NB4 (cell line): Measurements from ENCODE around the gene LRRC17.

Experiments
- CTCF ChIP-seq: IDR thresholded peaks from one replicate; pipeline ENCODE4 v1.5.1; 2012; ENCODE audit warnings: low read depth, low read length
- MAX ChIP-seq: IDR thresholded peaks from 2 replicates; pipeline ENCODE4 v1.6.1; 2011; ENCODE audit warnings: low read depth, low read length
- MYC ChIP-seq: IDR thresholded peaks from 2 replicates; pipeline ENCODE4 v1.6.1; 2011; ENCODE audit warnings: low read depth, low read length
- POLR2A ChIP-seq: IDR thresholded peaks from 2 replicates; pipeline ENCODE4 v1.6.1; 2011; ENCODE audit warnings: mild to moderate bottlenecking; ENCODE audit not compliant: insufficient read length; ENCODE audit errors: extremely low read depth

- TF ChIP-seq CTCF (no peak), POLR2A (no peak), MAX (no peak), MYC (no peak)
Measured at GRCh38 chr7:102993718-102994029, 80.9 kb downstream of the LRRC17 start.
